BLaER1 (cell line): ENCODE results near the gene EPHA7.

Source experiments
- H3K27ac ChIP-seq: shearing (Covaris generic); formaldehyde crosslinking; 2 replicates; pipeline ENCODE4 v1.8.1; 2022
- H3K27me3 ChIP-seq: shearing (Covaris generic); formaldehyde crosslinking; 2 replicates; pipeline ENCODE4 v1.8.1; 2022
- H3K36me3 ChIP-seq: shearing (Covaris generic); formaldehyde crosslinking; 2 replicates; pipeline ENCODE4 v1.8.1; 2022
- H3K4me1 ChIP-seq: shearing (Covaris generic); formaldehyde crosslinking; 2 replicates; pipeline ENCODE4 v1.8.1; 2022
- H3K4me2 ChIP-seq: shearing (Covaris generic); formaldehyde crosslinking; 2 replicates; pipeline ENCODE4 v1.8.1; 2022
- H3K4me3 ChIP-seq: shearing (Covaris generic); formaldehyde crosslinking; 2 replicates; pipeline ENCODE4 v1.8.1; 2022
- H3K9ac ChIP-seq: shearing (Covaris generic); formaldehyde crosslinking; 2 replicates; pipeline ENCODE4 v1.8.1; 2022
- H3K9me3 ChIP-seq: shearing (Covaris generic); formaldehyde crosslinking; 2 replicates; pipeline ENCODE4 v1.8.1; 2022
- H4K20me1 ChIP-seq: shearing (Covaris generic); formaldehyde crosslinking; 2 replicates; pipeline ENCODE4 v1.8.1; 2022
- Cebpa-rat ChIP-seq: shearing (Covaris generic); IDR thresholded peaks from 2 replicates; pipeline ENCODE4 v1.8.1; 2022

Gene EPHA7

DNA sequence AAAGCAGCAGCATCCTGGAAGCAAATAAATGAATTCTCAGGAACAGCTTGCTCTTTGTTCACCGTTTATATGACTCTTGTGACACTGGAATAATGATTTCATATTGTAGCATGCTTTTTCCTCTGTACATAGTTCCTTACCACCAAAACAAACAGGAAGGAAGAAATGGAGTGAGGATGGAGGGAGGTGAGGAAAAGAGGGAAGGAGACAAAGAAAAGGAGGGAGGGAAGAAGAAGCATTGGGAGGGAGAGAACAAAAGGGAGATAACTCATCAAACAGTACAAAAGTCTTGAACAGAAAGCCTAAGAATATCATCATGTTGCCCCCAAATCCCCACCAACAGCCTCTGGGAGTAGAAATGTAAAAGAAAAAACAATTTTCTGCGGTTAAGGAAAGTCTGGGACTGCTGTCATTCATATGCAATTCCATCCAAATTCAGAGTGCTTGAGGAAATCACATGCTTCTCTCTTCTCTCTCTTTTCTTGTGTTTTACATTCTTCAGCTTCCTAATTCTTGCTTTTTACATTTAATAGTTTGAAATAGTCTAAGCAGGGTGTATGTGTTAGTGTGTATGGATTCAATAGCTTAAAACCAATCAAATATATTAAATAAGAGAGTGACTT lies 81.5 kb downstream of the EPHA7 start:
- H3K27me3 ChIP-seq: no peaks in the 10 kb centered on the region
- H3K27ac ChIP-seq: no peak overlapping the region
- H3K36me3 ChIP-seq: no peaks in the 10 kb centered on the region
- TF ChIP-seq Cebpa-rat: no peak
- H3K4me2 ChIP-seq: no peak overlapping the region
- H4K20me1 ChIP-seq: no peaks in the 10 kb centered on the region
- H3K9me3 ChIP-seq: no peaks in the 10 kb centered on the region
- H3K4me3 ChIP-seq: no peak overlapping the region
- H3K4me1 ChIP-seq: no peaks in the 10 kb centered on the region
- H3K9ac ChIP-seq: no peak overlapping the region

DNA sequence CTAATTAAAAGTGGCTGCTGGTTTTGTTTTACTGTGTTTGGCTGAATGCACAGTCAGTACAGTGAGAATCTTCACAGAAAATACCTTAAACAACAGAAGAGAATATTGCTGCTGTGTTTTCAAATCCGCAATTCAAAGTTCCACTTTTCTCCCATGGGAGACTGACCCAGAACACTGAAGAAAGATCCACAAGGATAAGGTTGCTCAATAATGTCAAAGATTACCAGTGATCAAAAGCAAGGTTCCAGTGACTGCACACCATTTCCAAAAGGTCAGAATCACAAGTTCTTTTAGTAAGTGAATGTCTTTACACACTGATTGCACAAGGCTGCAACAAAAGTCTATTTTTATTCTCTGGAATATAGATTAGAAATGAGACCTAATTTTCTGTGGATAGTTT lies 82.3 kb downstream of the EPHA7 start:
- H3K9me3 ChIP-seq: no peaks in the 10 kb centered on the region
- H3K4me2 ChIP-seq: no peak overlapping the region
- no peaks in the 10 kb centered on the region for H4K20me1 ChIP-seq
- TF ChIP-seq Cebpa-rat: no peak
- no peaks in the 10 kb centered on the region for H3K36me3 ChIP-seq
- no peaks in the 10 kb centered on the region for H3K27me3 ChIP-seq
- H3K27ac ChIP-seq: no peak overlapping the region
- no peak overlapping the region for H3K4me3 ChIP-seq
- no peak overlapping the region for H3K9ac ChIP-seq
- no peaks in the 10 kb centered on the region for H3K4me1 ChIP-seq

DNA sequence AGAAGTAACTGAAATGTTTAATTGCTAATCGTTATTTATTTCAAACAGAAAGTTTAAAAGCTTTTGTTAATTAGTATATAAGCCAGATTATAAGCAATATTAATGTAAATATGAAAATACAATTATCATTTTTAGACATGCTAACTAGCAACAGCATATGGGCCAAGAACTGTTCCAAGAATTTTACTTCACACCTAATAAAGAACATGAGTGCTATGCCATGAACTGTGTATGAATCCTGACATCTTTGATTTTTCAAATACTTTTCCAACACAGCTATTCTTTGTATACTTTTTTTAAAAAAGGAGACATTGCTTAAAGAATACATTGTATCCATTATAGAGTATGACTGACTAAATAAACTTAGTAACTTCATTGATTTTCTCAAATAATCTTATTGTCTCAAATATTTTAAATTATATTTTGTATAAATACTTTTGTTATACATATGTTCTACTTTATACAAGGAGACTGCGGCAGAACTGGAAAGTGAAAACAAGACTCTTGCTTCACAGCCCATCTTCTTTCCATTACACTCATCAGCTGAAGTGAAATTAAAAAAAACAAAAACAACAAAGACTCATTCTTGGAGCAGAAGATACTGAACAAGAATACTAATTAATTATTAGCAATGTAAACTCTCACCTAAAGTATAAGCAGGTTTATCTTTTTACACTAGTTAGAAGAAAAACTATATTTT lies 89.9 kb downstream of the EPHA7 start:
- H3K4me1 ChIP-seq: no peaks in the 10 kb centered on the region
- no peak overlapping the region for H3K4me3 ChIP-seq
- H3K27me3 ChIP-seq: no peaks in the 10 kb centered on the region
- H3K27ac ChIP-seq: no peak overlapping the region
- H3K4me2 ChIP-seq: no peak overlapping the region
- no peaks in the 10 kb centered on the region for H3K36me3 ChIP-seq
- H3K9ac ChIP-seq: no peak overlapping the region
- no peaks in the 10 kb centered on the region for H3K9me3 ChIP-seq
- no peak for TF ChIP-seq Cebpa-rat
- no peaks in the 10 kb centered on the region for H4K20me1 ChIP-seq

DNA sequence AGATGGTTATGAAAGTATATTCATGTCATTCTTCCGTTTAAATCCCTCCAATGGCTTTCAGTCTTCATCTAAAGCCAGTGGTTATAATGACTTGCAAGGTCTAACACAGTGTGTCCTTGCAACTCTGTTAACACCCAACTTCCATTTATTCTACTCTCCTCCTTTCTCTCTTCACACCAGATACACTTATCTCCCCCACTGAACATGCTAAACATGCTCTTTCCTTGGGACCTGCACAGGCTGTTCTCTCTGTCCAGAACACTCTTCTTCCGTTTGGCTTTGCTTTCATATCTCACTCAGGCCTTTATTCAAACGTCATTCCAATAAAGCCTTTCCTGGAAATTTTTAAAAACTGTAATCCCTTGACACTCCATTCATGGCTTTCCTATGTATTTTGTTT lies 91.5 kb downstream of the EPHA7 start:
- H3K27ac ChIP-seq: no peak overlapping the region
- H3K4me1 ChIP-seq: no peaks in the 10 kb centered on the region
- H3K4me3 ChIP-seq: no peak overlapping the region
- H4K20me1 ChIP-seq: no peaks in the 10 kb centered on the region
- no peaks in the 10 kb centered on the region for H3K36me3 ChIP-seq
- H3K27me3 ChIP-seq: no peaks in the 10 kb centered on the region
- TF ChIP-seq Cebpa-rat: no peak
- H3K4me2 ChIP-seq: no peak overlapping the region
- no peak overlapping the region for H3K9ac ChIP-seq
- H3K9me3 ChIP-seq: no peaks in the 10 kb centered on the region

DNA sequence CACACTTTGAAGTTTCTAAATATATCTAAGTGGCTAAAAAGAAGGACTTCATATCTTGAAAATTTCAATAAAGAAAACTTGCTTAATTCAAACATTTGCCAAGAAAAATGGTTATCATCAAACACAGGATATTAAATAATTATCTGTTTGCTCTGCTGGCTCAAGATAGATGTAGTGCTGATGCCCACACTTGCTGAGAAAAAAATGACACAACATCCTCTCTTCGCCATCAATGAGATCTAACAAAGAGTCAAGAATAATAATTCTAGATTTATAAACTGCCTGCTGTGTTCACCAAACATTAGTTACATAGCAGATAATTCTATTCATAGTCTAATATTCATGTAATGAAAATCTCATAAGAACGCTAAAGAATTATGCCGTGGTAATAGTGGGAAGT lies 93.6 kb downstream of the EPHA7 start:
- Histone ChIP-seq H4K20me1 (no peaks in the 10 kb centered on the region), H3K4me1 (no peaks in the 10 kb centered on the region), H3K9me3 (no peaks in the 10 kb centered on the region), H3K4me2 (no peak overlapping the region), H3K27me3 (no peaks in the 10 kb centered on the region), H3K36me3 (no peaks in the 10 kb centered on the region), H3K4me3 (no peak overlapping the region), H3K27ac (no peak overlapping the region), H3K9ac (no peak overlapping the region)
- TF ChIP-seq Cebpa-rat: no peak

DNA sequence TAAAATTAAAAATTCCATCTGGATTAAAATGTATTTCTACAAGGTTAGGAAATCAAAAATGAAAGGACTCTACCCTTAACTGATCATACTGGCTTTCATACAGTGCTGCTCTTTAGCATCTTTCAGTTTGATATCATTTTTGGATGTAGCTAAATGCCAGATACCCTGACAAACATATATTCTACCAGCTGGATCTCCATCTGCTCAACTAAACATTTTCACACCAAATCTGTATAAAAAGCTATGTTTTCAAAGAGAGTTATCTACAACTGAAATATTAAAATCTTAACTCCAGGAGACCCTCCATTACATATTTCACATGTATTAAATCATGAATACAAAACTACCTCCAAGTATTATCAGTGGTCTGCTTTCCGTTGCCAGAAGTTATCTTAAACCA lies 95.7 kb downstream of the EPHA7 start:
- Histone ChIP-seq H3K9me3 (no peaks in the 10 kb centered on the region), H3K27ac (no peak overlapping the region), H3K4me3 (no peak overlapping the region), H3K4me2 (no peak overlapping the region), H3K36me3 (no peaks in the 10 kb centered on the region), H3K9ac (no peak overlapping the region), H3K4me1 (no peaks in the 10 kb centered on the region), H3K27me3 (no peaks in the 10 kb centered on the region), H4K20me1 (no peaks in the 10 kb centered on the region)
- no peak for TF ChIP-seq Cebpa-rat

DNA sequence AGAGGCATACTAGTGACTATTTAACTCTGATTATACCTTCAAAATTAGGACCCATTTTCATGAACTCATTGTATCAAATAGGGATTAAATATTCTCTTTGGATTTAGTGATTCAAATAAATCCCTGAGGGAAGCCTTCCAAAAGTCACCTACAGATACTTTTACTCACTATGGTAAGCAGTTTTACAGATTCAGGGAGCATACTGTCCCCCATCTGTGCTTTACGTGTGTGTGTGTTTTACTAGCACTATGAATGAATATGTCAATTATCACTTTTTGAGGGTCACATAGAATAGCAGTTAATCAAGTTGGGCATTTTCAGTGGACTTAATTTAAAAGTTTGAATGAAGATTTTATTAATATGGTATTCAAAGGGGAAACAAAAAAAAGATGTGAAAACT lies 96.7 kb downstream of the EPHA7 start:
- H3K4me2 ChIP-seq: no peak overlapping the region
- H3K4me3 ChIP-seq: no peak overlapping the region
- H3K9me3 ChIP-seq: no peaks in the 10 kb centered on the region
- H3K9ac ChIP-seq: no peak overlapping the region
- H4K20me1 ChIP-seq: no peaks in the 10 kb centered on the region
- no peaks in the 10 kb centered on the region for H3K27me3 ChIP-seq
- H3K4me1 ChIP-seq: no peaks in the 10 kb centered on the region
- no peak for TF ChIP-seq Cebpa-rat
- H3K36me3 ChIP-seq: no peaks in the 10 kb centered on the region
- H3K27ac ChIP-seq: no peak overlapping the region

DNA sequence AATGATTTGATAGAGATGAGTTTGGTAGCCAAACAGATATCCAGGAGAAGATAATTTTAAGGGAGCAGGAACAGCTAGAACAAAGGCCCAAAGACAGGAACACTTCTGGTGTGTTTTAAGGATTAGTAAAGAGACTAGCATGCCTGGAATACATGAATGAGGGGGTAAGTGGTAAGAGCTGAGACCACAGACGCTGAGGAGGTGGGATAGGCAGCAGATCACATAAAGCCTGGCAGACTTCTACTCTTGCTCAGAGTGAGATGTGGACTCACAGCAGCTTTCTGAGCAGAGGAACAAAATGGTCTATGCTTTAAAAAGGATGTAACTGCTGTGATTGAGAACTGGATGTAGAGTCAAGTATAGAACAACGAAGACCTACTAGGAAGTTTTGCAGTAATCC lies 100.1 kb downstream of the EPHA7 start:
- Histone ChIP-seq H3K27ac (no peak overlapping the region), H3K4me2 (no peak overlapping the region), H3K4me3 (no peak overlapping the region), H3K9me3 (no peaks in the 10 kb centered on the region), H4K20me1 (no peaks in the 10 kb centered on the region), H3K36me3 (no peaks in the 10 kb centered on the region), H3K4me1 (no peaks in the 10 kb centered on the region), H3K9ac (no peak overlapping the region), H3K27me3 (no peaks in the 10 kb centered on the region)
- no peak for TF ChIP-seq Cebpa-rat

DNA sequence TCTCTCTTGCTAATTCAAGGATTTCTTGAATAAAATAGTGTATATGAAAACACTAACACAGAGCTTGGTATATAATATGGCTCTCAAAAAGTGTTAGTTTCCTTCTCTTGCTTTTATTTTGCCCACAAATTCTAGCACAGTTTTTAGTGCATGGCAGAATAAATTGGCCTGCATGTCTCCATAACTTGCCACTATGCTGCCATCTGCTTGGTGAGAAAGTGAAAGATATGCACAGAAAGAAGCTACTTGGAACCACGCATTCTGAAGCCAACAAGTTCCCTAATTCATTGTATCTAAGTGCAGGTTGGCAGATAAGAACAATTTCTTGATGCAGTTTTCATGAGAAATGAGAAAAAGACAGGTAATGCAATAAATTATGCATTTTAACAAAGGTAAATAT lies 101.2 kb downstream of the EPHA7 start:
- Histone ChIP-seq H3K27me3 (no peaks in the 10 kb centered on the region), H3K9ac (no peak overlapping the region), H4K20me1 (no peaks in the 10 kb centered on the region), H3K4me3 (no peak overlapping the region), H3K36me3 (no peaks in the 10 kb centered on the region), H3K4me2 (no peak overlapping the region), H3K9me3 (no peaks in the 10 kb centered on the region), H3K27ac (no peak overlapping the region), H3K4me1 (no peaks in the 10 kb centered on the region)
- no peak for TF ChIP-seq Cebpa-rat

DNA sequence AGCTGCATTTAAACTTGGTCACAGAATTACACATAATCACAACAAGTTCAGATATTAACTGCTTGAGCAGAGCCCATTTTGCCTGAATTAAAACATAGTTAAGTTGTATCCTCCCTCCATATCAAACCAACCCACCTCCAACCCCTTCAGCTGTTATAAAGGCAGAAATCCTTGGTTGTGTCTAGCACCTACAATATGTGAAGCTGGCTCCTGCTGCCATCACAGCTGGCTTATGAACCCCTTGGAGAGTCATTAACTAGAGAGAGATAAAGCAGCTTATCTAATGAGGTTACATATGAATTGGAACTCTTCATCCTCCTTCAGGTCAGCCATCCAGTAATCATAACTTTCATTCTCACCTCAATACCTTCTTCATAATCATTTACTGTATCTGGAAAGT lies 101.8 kb downstream of the EPHA7 start:
- no peaks in the 10 kb centered on the region for H3K36me3 ChIP-seq
- no peaks in the 10 kb centered on the region for H3K27me3 ChIP-seq
- H3K27ac ChIP-seq: no peak overlapping the region
- H3K9ac ChIP-seq: no peak overlapping the region
- TF ChIP-seq Cebpa-rat: no peak
- H3K4me1 ChIP-seq: no peaks in the 10 kb centered on the region
- no peaks in the 10 kb centered on the region for H3K9me3 ChIP-seq
- H3K4me2 ChIP-seq: no peak overlapping the region
- no peak overlapping the region for H3K4me3 ChIP-seq
- H4K20me1 ChIP-seq: no peaks in the 10 kb centered on the region
